GM18502 (cell line): ENCODE results near the gene MEFV.
"Not testable (repeated sequence)": the region's sequence is repeated elsewhere in the genome, so short reads cannot be mapped to it uniquely, and the experiment has no call there.

Source experiments
- ATAC-seq: cut with Tn5 transposase; IDR thresholded peaks from one replicate; pipeline ENCODE4 v1.9.1; 2021; ENCODE audit warnings: mild to moderate bottlenecking; ENCODE audit not compliant: unreplicated experiment, poor library complexity

Gene MEFV

GRCh38 chr16:3220839-3221238, 35.6 kb downstream of the MEFV start:
- ATAC-seq: no peak

GRCh38 chr16:3216263-3216640, 40.2 kb downstream of the MEFV start:
- ATAC-seq: no peak

- ATAC-seq: no peak
Measured at GRCh38 chr16:3215601-3216262, 40.7 kb downstream of the MEFV start.

- no peak for ATAC-seq
Measured at GRCh38 chr16:3214904-3215600, 41.4 kb downstream of the MEFV start.

- ATAC-seq: no peak
Measured at GRCh38 chr16:3212567-3212966, 43.9 kb downstream of the MEFV start.

GRCh38 chr16:3212006-3212405, 44.4 kb downstream of the MEFV start:
- ATAC-seq: no peak

GRCh38 chr16:3207086-3207953, 49.1 kb downstream of the MEFV start:
- no peak for ATAC-seq

- ATAC-seq: not testable (repeated sequence)
Measured at GRCh38 chr16:3205939-3206338, 50.5 kb downstream of the MEFV start.

- no peak for ATAC-seq
Measured at GRCh38 chr16:3202903-3203539, 53.4 kb downstream of the MEFV start.

GRCh38 chr16:3198334-3199072, 57.9 kb downstream of the MEFV start:
- ATAC-seq: no peak

- ATAC-seq: not testable (repeated sequence)
Measured at GRCh38 chr16:3197694-3198333, 58.6 kb downstream of the MEFV start.

GRCh38 chr16:3195975-3196374, 60.5 kb downstream of the MEFV start:
- ATAC-seq: no peak

- no peak for ATAC-seq
Measured at GRCh38 chr16:3194792-3195191, 61.6 kb downstream of the MEFV start.

GRCh38 chr16:3193221-3194212, 62.9 kb downstream of the MEFV start:
- no peak for ATAC-seq

- ATAC-seq: no peak
Measured at GRCh38 chr16:3192476-3193019, 63.9 kb downstream of the MEFV start.
